Activated T-cell treated with anti-CD3 and anti-CD28 coated beads, Interleukin-2, amount 50 U/mL, for 72 hours (primary cell): ENCODE results near the gene PLEKHA7. TPM values are rescaled to one million over a fixed set of nuclear protein-coding genes. Genes with fewer than 3 reads are reported as not detected.
"Not testable (repeated sequence)": the region's sequence is repeated elsewhere in the genome, so short reads cannot be mapped to it uniquely, and the experiment has no call there.

Experiments
- ATAC-seq, 2 donors: fragments of 150-1000 bp; cut with Tn5 transposase; replicated peaks in 1 of 2; 2 replicates each; pipeline ENCODE4 v1.10.0; 2021; ENCODE audit warnings: moderate library complexity in 2 of 2, mild to moderate bottlenecking in 1 of 2
- DNase-seq, 2 donors: peaks; one replicate each; pipeline ENCODE4 v3.0.0; 2021 to 2022; ENCODE audit warnings: mixed read lengths in 1 of 2
- H3K27ac Mint-ChIP-seq: one replicate; pipeline ENCODE4 v1.8.0; 2022; ENCODE audit warnings: mild to moderate bottlenecking, moderate library complexity, mixed read lengths
- H3K27me3 Mint-ChIP-seq: one replicate; pipeline ENCODE4 v1.8.0; 2022; ENCODE audit warnings: low read depth, mixed read lengths
- H3K36me3 Mint-ChIP-seq, 2 donors: one replicate each; pipeline ENCODE4 v1.8.0; 2022; ENCODE audit warnings: mixed read lengths in 2 of 2, mild to moderate bottlenecking in 1 of 2; ENCODE audit not compliant: insufficient read depth in 2 of 2
- H3K4me1 Mint-ChIP-seq: one replicate; pipeline ENCODE4 v1.8.0; 2022; ENCODE audit warnings: low read depth, mixed read lengths
- H3K4me3 Mint-ChIP-seq, 2 donors: one replicate each; pipeline ENCODE4 v1.8.0; 2022; ENCODE audit warnings: mild to moderate bottlenecking in 2 of 2, mixed read lengths in 2 of 2, moderate library complexity in 2 of 2
- H3K9me3 Mint-ChIP-seq, 2 donors: one replicate each; pipeline ENCODE4 v1.8.0; 2022; ENCODE audit warnings: mixed read lengths in 2 of 2
- total RNA-seq, 2 donors: library from RNA; stranded (reverse); gene quantifications; one replicate each; pipeline ENCODE4 v1.2.3, GENCODE V29; 2022

Gene PLEKHA7
- total RNA-seq, 2 donors from 2014 or later = 6.5 to 11.0 TPM

GRCh38 chr11:16962589-16962988, 51.6 kb downstream of the PLEKHA7 start:
- H3K27ac Mint-ChIP-seq, H3K9me3 Mint-ChIP-seq, H3K27me3 Mint-ChIP-seq, H3K4me1 Mint-ChIP-seq, H3K36me3 Mint-ChIP-seq, H3K4me3 Mint-ChIP-seq: not testable (repeated sequence)
- DNase-seq (peak in 1 of 2 donors; percentile 11), ATAC-seq (peak in 1 of 2 donors; percentile 47)

GRCh38 chr11:16962146-16962545, 52.1 kb downstream of the PLEKHA7 start:
- Mint-ChIP-seq H3K27ac (no peak overlapping the region), H3K4me3 (no peak overlapping the region), H3K27me3 (no peaks in the 10 kb centered on the region), H3K9me3 (no peaks in the 10 kb centered on the region), H3K36me3 (no peaks in the 10 kb centered on the region), H3K4me1 (no peaks in the 10 kb centered on the region)
- ATAC-seq = peak in 1 of 2 donors; percentile 5
- DNase-seq = no peak

GRCh38 chr11:16960250-16960649, 54.0 kb downstream of the PLEKHA7 start:
- H3K36me3 Mint-ChIP-seq = no peaks in the 10 kb centered on the region
- no peak overlapping the region for H3K27ac Mint-ChIP-seq
- ATAC-seq (no peak), DNase-seq (no peak)
- no peak overlapping the region for H3K4me3 Mint-ChIP-seq
- H3K4me1 Mint-ChIP-seq = no peaks in the 10 kb centered on the region
- H3K27me3 Mint-ChIP-seq = no peaks in the 10 kb centered on the region
- H3K9me3 Mint-ChIP-seq = no peaks in the 10 kb centered on the region

- H3K4me1 Mint-ChIP-seq = no peaks in the 10 kb centered on the region
- no peaks in the 10 kb centered on the region for H3K27me3 Mint-ChIP-seq
- no peaks in the 10 kb centered on the region for H3K36me3 Mint-ChIP-seq
- ATAC-seq (no peak), DNase-seq (no peak)
- H3K9me3 Mint-ChIP-seq = no peaks in the 10 kb centered on the region
- H3K4me3 Mint-ChIP-seq = no peak overlapping the region
- no peak overlapping the region for H3K27ac Mint-ChIP-seq
These were observed 54.6 kb downstream of the PLEKHA7 start for GRCh38 chr11:16959602-16960001.

- no peak for ATAC-seq
- Mint-ChIP-seq H3K9me3 (no peaks in the 10 kb centered on the region), H3K4me1 (no peaks in the 10 kb centered on the region)
These were observed 55.4 kb downstream of the PLEKHA7 start for GRCh38 chr11:16958833-16959232.

GRCh38 chr11:16956538-16957153, 57.6 kb downstream of the PLEKHA7 start:
- no peaks in the 10 kb centered on the region for H3K27me3 Mint-ChIP-seq
- H3K36me3 Mint-ChIP-seq = no peaks in the 10 kb centered on the region
- H3K9me3 Mint-ChIP-seq = no peaks in the 10 kb centered on the region
- ATAC-seq (no peak), DNase-seq (no peak)
- no peak overlapping the region for H3K27ac Mint-ChIP-seq
- no peak overlapping the region for H3K4me3 Mint-ChIP-seq
- no peaks in the 10 kb centered on the region for H3K4me1 Mint-ChIP-seq

More at GRCh38 chr11:16958833-16959232, 55.4 kb downstream of the PLEKHA7 start:
- Mint-ChIP-seq H3K27ac (no peak overlapping the region), H3K27me3 (no peaks in the 10 kb centered on the region), H3K36me3 (no peaks in the 10 kb centered on the region), H3K4me3 (no peak overlapping the region)
- no peak for DNase-seq

- H3K27me3 Mint-ChIP-seq = no peaks in the 10 kb centered on the region
- ATAC-seq = no peak
- DNase-seq = no peak
- no peaks in the 10 kb centered on the region for H3K36me3 Mint-ChIP-seq
- no peaks in the 10 kb centered on the region for H3K4me1 Mint-ChIP-seq
- no peak overlapping the region for H3K27ac Mint-ChIP-seq
- H3K4me3 Mint-ChIP-seq = no peak overlapping the region
- no peaks in the 10 kb centered on the region for H3K9me3 Mint-ChIP-seq
These were observed 60.6 kb downstream of the PLEKHA7 start for GRCh38 chr11:16953663-16954062.

- Mint-ChIP-seq H3K27me3 (no peaks in the 10 kb centered on the region), H3K9me3 (no peaks in the 10 kb centered on the region), H3K4me1 (peaks cover 9% of the 10 kb centered on the region), H3K27ac (no peak overlapping the region), H3K36me3 (no peaks in the 10 kb centered on the region), H3K4me3 (no peak overlapping the region)
- ATAC-seq (peak in 1 of 2 donors; percentile 31), DNase-seq (no peak)
These were observed 67.5 kb downstream of the PLEKHA7 start for GRCh38 chr11:16946477-16947282.

GRCh38 chr11:16945671-16946469, 68.3 kb downstream of the PLEKHA7 start:
- Mint-ChIP-seq H3K4me1 (peaks cover 9% of the 10 kb centered on the region), H3K36me3 (no peaks in the 10 kb centered on the region), H3K4me3 (no peak overlapping the region), H3K9me3 (no peaks in the 10 kb centered on the region), H3K27me3 (no peaks in the 10 kb centered on the region), H3K27ac (no peak overlapping the region)
- DNase-seq (peak; percentile 61 to 63), ATAC-seq (peak; percentile 86 to 91)

- H3K4me3 Mint-ChIP-seq = no peak overlapping the region
- H3K4me1 Mint-ChIP-seq = peaks cover 9% of the 10 kb centered on the region
These were observed 71.3 kb downstream of the PLEKHA7 start for GRCh38 chr11:16942911-16943310.

GRCh38 chr11:16942342-16942741, 71.9 kb downstream of the PLEKHA7 start:
- H3K27ac Mint-ChIP-seq = no peak overlapping the region
- ATAC-seq (no peak), DNase-seq (no peak)
- no peaks in the 10 kb centered on the region for H3K36me3 Mint-ChIP-seq
- no peak overlapping the region for H3K4me3 Mint-ChIP-seq
- H3K27me3 Mint-ChIP-seq = no peaks in the 10 kb centered on the region
- no peaks in the 10 kb centered on the region for H3K9me3 Mint-ChIP-seq
- H3K4me1 Mint-ChIP-seq = peaks cover 9% of the 10 kb centered on the region

More at GRCh38 chr11:16942911-16943310, 71.3 kb downstream of the PLEKHA7 start:
- no peaks in the 10 kb centered on the region for H3K36me3 Mint-ChIP-seq
- ATAC-seq (no peak), DNase-seq (no peak)
- no peaks in the 10 kb centered on the region for H3K9me3 Mint-ChIP-seq
- H3K27ac Mint-ChIP-seq = no peak overlapping the region
- H3K27me3 Mint-ChIP-seq = no peaks in the 10 kb centered on the region

- Mint-ChIP-seq H3K27ac (no peak overlapping the region), H3K4me1 (peaks cover 9% of the 10 kb centered on the region), H3K9me3 (no peaks in the 10 kb centered on the region), H3K27me3 (no peaks in the 10 kb centered on the region), H3K36me3 (no peaks in the 10 kb centered on the region), H3K4me3 (no peak overlapping the region)
- DNase-seq = no peak
- ATAC-seq = no peak
These were observed 72.3 kb downstream of the PLEKHA7 start for GRCh38 chr11:16941935-16942334.

GRCh38 chr11:16938061-16938460, 76.2 kb downstream of the PLEKHA7 start:
- DNase-seq (no peak), ATAC-seq (no peak)
- no peak overlapping the region for H3K27ac Mint-ChIP-seq
- H3K27me3 Mint-ChIP-seq = peaks cover 18% of the 10 kb centered on the region
- no peak overlapping the region for H3K4me3 Mint-ChIP-seq
- no peaks in the 10 kb centered on the region for H3K9me3 Mint-ChIP-seq
- H3K4me1 Mint-ChIP-seq = peaks cover 6% of the 10 kb centered on the region
- no peaks in the 10 kb centered on the region for H3K36me3 Mint-ChIP-seq
